ENCODE data around the gene CDC25A. TPM values are rescaled to one million over a fixed set of nuclear protein-coding genes. Genes with fewer than 3 reads are reported as not detected.

CDC25A gene
- 5.2 and 15.9 TPM in 2 replicates for total RNA-seq

DNA sequence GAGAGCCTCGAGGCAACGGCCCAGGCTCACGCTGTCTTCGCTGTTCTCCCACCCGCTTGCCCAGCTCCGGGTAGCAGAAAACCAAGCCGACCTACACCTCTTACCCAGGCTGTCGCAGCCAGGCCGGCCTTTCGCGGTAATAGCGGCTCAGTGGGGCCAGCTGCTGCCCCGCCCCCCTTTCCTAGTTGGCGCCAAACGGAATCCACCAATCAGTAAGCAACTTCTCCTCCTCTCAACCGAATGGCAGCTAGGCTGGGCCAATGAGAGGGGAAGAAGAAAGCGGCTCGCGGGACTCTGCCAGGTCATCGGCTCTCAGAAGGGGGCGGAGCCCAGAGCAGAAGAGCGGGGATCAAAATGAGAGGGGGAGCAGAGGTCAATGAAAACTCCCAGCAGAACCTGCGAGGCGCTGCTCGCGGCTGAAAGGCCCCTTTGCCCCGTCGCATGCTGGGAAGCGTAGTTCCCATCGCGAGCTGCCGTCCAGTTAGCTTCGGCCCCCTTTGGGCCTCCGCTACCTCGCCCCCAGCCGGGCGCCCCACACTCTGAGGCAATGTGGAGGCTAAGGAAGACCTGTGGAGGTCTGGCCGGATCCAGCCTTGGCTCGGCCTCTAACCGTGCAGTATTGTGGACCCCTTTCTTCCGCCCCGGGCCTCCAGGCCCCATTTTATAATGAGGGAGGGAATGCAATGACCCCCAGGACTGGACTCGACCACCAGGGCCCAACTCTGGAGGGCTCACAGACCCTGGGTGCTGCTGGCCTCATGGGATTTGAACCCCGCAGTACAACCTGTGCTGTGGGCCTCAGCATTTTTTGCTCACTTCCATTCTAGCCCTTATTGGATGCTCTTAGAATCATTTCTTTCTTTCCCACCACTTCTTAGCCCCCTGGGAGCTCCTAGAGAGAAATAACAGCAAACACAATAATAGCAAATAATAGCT is at the start of gene CDC25A:
CDC25A (minus strand) TSS at position 152 of the 936 bp plus-strand sequence. CDS start 470 bp downstream, outside the sequence.

DNA sequence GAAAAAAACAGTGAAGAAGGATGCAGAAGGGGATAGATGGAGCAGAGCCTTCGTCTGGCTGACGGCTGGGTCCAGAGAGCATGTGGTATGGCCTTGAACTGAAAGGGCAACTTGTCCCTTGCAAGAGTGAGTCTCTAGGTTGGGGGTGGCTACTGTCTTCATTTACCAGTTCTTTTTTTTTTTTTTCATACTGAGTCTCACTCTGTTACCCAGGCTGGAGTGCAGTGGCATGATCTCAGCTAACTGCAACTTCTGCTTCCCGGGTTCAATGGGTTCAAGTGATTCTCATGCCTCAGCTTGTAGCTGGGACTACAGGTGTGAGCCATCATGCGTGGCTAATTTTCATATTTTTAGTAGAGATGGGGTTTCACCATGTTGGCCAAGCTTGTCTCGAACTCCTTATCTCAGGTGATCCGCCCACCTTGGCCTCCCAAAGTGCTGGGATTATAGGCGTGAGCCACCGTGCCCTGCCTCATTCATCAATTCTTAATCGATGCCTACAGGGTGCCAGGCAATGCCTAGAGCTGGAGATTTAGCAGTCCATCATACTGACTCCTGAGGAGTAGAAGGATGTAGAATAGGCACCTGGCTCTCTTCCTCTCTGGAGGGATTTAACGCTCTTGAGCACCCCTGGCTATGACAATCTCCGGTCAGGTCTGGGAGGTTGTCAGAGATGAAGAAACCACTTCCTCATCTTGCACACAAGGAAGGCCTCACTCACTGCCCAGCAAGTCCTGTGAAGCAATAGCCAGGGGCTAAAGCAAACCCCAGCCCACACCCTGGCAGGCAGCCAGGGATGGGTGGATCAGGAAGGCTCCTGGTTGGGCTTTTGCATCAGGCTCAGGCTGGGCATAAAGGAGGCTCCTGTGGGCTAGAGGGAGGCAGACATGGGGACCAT is 34.6 kb upstream of the CDC25A start, which contains the start of gene CAMP:
CAMP (plus strand) TSS at position 880 of the 898 bp plus-strand sequence; CDS start at position 897, 17 bp downstream.

Other genes with a start within 250 kb of the CDC25A start
- 88.9 and 109 TPM in 2 replicates for gene MAP4, start 172.0 kb downstream of the CDC25A start, total RNA-seq
- gene CAMP, start 35.1 kb upstream of the CDC25A start, total RNA-seq: not detected in 2 replicates
- gene ZNF589, start 52.7 kb upstream of the CDC25A start, total RNA-seq: 4.1 and 4.5 TPM in 2 replicates
- 31.2 and 35.9 TPM in 2 replicates for gene NME6, start 113.0 kb upstream of the CDC25A start, total RNA-seq
- gene SPINK8, start 145.2 kb upstream of the CDC25A start, total RNA-seq: not detected in 2 replicates
- gene FBXW12, start 183.8 kb upstream of the CDC25A start, total RNA-seq: not detected in 2 replicates
- 14.7 and 30.0 TPM in 2 replicates for gene PLXNB1, start 241.7 kb upstream of the CDC25A start, total RNA-seq